ENCODE data around the gene CHD6. TPM values are rescaled to one million over a fixed set of nuclear protein-coding genes. Genes with fewer than 3 reads are reported as not detected.

Gene CHD6
- total and polyA plus RNA-seq, 2 of the 13 experiments (the other 11 are each of a cell fraction or from before 2014, with no cell fraction given) = 14.4 to 52.0 TPM

DNA sequence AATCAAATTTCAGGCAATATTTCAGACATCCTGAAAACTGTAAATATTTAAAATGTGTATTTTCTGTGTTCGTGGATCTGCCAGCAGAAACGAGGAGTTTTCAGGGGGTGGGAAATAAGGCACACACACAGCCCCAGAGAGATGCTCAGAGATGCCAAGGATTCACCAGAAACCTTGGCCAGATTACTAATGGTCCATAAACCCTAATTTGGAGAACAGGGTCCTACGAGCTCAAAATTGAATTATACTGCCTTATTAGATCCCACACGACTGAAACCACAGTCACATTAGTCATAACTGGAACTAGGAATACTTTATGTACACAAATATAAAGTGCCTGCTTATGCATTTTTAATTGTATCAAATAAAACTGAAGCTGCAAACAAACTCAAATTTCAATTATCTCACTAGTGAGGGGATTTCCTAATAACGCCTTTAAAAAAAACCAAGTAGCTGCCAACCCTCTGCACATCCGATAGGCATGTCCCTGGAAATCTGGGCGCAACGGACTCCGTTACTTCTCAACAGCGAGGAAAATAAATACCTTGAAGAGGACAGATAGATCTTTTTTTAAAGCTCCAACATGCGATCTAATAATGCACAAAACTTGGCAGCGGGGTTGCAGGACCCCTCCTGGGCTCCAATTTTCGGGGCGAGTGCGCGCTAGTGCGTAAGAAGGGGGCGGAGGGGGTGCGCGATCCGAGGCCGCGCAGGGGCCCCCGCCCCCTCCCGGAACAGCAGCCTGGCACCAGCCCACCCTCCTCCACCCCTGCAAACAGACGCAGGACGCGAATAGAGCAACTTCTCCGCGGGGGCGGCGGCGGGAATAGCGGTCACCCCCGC lies 897 bp downstream of the CHD6 start (continued):
- TF ChIP-seq ZNF333 (CRISPR knock-in tag; IDR thresholded peaks at IDR 0.05; ENCODE audit: borderline replicate concordance) (no peak), MAZ (IDR thresholded peaks at IDR 0.05; ENCODE audit: borderline replicate concordance, low read depth, low read length) (peak; percentile 78; the same call in 1 of the 2 replicates), MAZ (CRISPR knock-in tag; IDR thresholded peaks at IDR 0.05; ENCODE audit: low read depth) (0 out of 2 replicates have a peak, but pooled peaks have one; percentile 8), HMGXB3 (CRISPR knock-in tag; IDR thresholded peaks at IDR 0.05; ENCODE audit: borderline replicate concordance) (peak; percentile 57; the same call in 1 of the 2 replicates), STAG1 (CRISPR knock-in tag; IDR thresholded peaks at IDR 0.05) (peak; percentile 17), HOXA3 (CRISPR knock-in tag; IDR thresholded peaks at IDR 0.05) (peak; percentile 41; the same call in 1 of the 2 replicates), RXRB (CRISPR knock-in tag; IDR thresholded peaks at IDR 0.05; ENCODE audit: borderline replicate concordance) (peak; percentile 43; the same call in 1 of the 2 replicates), ZNF746 (CRISPR knock-in tag; IDR thresholded peaks at IDR 0.05) (0 out of 2 replicates have a peak, but pooled peaks have one; percentile 54), WIZ (CRISPR knock-in tag; IDR thresholded peaks at IDR 0.05) (0 out of 2 replicates have a peak, but pooled peaks have one; percentile 7), NR1H2 (CRISPR knock-in tag; IDR thresholded peaks at IDR 0.05; ENCODE audit: borderline replicate concordance, low read depth) (no peak), GABPB1 (CRISPR knock-in tag; IDR thresholded peaks at IDR 0.05) (peak; percentile 41; the same call in 1 of the 2 replicates), KMT2B (CRISPR knock-in tag; IDR thresholded peaks at IDR 0.05) (peak; percentile 35; the same call in 1 of the 2 replicates), SRSF1 (optimal IDR thresholded peaks at IDR 0.05; ENCODE audit: low read depth, low read length) (peak; percentile 94), HNRNPLL (IDR thresholded peaks at IDR 0.05; ENCODE audit: low read depth, low read length, poor library complexity, severe bottlenecking) (peak; percentile 76)
- TF ChIP-seq, protein P1, sequence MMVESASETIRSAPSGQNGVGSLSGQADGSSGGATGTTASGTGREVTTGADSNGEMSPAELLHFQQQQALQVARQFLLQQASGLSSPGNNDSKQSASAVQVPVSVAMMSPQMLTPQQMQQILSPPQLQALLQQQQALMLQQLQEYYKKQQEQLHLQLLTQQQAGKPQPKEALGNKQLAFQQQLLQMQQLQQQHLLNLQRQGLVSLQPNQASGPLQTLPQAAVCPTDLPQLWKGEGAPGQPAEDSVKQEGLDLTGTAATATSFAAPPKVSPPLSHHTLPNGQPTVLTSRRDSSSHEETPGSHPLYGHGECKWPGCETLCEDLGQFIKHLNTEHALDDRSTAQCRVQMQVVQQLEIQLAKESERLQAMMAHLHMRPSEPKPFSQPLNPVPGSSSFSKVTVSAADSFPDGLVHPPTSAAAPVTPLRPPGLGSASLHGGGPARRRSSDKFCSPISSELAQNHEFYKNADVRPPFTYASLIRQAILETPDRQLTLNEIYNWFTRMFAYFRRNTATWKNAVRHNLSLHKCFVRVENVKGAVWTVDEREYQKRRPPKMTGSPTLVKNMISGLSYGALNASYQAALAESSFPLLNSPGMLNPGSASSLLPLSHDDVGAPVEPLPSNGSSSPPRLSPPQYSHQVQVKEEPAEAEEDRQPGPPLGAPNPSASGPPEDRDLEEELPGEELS (CRISPR knock-in tag; IDR thresholded peaks at IDR 0.05) = peak; percentile 30; the same call in 1 of the 2 replicates
- TF ChIP-seq, protein P2, sequence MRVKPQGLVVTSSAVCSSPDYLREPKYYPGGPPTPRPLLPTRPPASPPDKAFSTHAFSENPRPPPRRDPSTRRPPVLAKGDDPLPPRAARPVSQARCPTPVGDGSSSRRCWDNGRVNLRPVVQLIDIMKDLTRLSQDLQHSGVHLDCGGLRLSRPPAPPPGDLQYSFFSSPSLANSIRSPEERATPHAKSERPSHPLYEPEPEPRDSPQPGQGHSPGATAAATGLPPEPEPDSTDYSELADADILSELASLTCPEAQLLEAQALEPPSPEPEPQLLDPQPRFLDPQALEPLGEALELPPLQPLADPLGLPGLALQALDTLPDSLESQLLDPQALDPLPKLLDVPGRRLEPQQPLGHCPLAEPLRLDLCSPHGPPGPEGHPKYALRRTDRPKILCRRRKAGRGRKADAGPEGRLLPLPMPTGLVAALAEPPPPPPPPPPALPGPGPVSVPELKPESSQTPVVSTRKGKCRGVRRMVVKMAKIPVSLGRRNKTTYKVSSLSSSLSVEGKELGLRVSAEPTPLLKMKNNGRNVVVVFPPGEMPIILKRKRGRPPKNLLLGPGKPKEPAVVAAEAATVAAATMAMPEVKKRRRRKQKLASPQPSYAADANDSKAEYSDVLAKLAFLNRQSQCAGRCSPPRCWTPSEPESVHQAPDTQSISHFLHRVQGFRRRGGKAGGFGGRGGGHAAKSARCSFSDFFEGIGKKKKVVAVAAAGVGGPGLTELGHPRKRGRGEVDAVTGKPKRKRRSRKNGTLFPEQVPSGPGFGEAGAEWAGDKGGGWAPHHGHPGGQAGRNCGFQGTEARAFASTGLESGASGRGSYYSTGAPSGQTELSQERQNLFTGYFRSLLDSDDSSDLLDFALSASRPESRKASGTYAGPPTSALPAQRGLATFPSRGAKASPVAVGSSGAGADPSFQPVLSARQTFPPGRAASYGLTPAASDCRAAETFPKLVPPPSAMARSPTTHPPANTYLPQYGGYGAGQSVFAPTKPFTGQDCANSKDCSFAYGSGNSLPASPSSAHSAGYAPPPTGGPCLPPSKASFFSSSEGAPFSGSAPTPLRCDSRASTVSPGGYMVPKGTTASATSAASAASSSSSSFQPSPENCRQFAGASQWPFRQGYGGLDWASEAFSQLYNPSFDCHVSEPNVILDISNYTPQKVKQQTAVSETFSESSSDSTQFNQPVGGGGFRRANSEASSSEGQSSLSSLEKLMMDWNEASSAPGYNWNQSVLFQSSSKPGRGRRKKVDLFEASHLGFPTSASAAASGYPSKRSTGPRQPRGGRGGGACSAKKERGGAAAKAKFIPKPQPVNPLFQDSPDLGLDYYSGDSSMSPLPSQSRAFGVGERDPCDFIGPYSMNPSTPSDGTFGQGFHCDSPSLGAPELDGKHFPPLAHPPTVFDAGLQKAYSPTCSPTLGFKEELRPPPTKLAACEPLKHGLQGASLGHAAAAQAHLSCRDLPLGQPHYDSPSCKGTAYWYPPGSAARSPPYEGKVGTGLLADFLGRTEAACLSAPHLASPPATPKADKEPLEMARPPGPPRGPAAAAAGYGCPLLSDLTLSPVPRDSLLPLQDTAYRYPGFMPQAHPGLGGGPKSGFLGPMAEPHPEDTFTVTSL (CRISPR knock-in tag; IDR thresholded peaks at IDR 0.05; ENCODE audit: borderline replicate concordance) = 0 out of 2 replicates have a peak, but pooled peaks have one; percentile 29

Data from HepG2 (cell line).